GM21381 (cell line): ENCODE results near the gene STARD7.
"Not testable (repeated sequence)": the region's sequence is repeated elsewhere in the genome, so short reads cannot be mapped to it uniquely, and the experiment has no call there.

Experiments
- ATAC-seq: cut with Tn5 transposase; IDR thresholded peaks from one replicate; pipeline ENCODE4 v1.9.1; 2021; ENCODE audit warnings: mild to moderate bottlenecking, moderate library complexity; ENCODE audit not compliant: unreplicated experiment

The STARD7 gene

DNA sequence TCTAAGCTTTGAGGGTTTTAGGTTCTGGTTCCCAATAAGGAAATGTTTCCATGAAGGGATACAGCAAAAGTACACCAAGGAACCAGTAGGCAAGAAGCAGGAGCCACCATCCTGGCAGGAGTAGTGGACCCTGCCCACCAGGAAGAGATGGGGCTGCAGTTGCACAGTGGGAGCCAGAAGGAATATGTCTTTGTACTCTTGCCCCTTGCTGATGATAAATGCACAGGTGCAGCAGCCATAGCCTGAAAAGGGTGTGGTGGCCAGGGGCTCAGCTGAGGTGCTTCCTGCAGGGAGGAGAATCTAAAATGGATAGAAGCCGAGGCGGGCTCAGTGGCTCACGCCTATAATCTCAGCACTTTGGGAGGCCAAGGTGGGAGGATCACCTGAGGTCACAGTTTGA is 29.6 kb upstream of the STARD7 start:
- ATAC-seq: no peak

DNA sequence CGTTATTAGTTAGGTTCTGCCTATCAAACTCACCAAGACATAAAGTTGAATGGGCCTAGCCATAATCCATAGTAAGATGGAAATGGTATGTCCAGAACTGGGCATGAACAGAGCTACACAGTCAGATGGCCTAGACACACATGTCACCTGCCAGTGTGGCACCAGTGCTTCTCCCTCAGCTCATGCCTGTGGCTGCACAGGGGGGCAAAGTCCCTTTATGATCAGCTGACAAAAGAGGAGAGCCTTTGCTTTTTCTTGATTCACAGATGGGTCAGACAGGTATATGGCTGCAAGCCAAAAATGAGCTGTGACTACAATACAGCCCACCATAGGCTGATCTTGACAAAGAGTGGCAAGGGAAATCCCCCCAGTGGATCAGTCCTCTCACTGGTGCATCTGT is 28.3 kb upstream of the STARD7 start:
- ATAC-seq: no peak

DNA sequence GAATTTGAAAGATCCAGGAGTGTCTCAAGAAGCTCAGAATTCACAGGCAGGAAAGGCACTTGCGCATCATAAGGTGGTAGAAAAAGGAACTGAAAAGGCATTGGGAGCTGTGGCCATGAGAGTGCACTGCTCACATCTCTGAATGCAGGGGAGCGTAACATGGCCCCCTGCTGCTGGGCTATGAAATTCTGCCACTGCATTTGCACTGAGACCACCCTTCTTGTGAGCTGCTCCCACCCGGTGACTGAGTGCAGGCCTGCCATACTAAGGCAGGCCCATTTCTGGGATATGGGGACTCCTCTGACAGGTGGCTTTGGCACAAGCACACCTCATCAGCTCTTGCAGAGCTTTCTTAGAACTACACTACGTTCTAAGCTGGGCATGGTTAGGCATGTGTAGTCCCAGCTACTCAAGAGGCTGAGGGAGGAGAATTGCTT is 25.3 kb upstream of the STARD7 start:
- peak; percentile 95 for ATAC-seq

DNA sequence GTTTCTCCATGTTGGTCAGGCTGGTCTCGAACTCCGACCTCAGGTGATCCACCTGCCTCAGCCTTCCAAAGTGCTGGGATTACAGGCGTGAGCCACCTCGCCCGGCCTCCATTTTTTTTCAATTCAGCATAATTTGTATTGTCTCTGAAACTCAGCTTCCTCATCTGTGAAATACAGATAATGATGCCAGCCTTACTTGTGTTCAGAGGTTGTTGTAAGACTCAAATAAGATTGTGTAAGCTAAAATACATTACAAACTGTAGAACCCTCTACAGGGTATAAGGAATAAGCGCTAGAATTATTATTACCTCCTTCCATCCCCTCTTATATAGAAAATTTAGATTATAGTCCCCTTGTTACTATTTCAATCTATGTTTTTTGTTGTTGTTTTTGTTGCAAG is 24.8 kb upstream of the STARD7 start:
- ATAC-seq: no peak

DNA sequence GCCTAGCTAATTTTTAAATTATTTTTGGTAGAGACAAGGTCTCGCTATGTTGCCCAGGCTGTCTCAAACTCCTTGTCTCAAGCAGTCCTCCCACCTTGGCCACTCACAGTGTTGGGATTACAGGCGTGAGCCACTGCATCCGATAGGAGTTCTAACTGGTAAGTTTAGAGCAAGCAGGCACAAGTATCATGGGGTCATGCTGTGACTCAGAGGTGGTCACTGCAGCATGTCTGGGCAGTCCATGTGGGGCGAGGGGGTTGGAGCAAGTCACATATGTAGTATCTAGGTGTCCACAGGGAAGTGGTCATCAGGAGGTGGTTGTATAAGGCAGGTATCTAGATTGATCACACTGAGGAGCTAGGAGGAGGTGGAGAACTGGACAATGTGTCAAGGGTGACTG is 22.7 kb upstream of the STARD7 start:
- ATAC-seq: no peak

DNA sequence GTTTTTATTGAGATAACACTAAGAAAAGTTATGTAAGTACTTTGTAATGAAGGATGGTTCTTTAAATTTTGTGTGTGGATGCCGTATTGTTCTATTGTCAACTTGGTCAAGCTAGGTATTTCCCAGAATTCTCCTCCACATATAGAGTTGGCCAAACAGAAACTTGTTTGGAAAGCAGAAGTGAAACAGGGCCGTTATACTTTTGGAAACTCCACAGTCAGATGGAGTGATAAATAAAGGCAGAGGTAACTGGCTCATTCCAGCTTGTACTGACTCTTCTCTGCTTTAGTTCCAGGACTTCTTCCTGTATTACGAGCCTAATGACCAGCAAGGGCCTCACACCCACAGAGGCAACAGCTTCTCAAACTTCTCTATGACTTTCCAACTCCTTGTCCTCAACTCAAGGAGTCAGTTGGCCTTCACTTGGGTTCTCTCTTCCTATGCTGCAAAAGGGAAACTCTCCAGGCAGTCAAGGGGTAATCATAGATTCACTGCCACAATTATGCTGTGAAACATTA is 16.4 kb upstream of the STARD7 start:
- peak; percentile 84 for ATAC-seq

DNA sequence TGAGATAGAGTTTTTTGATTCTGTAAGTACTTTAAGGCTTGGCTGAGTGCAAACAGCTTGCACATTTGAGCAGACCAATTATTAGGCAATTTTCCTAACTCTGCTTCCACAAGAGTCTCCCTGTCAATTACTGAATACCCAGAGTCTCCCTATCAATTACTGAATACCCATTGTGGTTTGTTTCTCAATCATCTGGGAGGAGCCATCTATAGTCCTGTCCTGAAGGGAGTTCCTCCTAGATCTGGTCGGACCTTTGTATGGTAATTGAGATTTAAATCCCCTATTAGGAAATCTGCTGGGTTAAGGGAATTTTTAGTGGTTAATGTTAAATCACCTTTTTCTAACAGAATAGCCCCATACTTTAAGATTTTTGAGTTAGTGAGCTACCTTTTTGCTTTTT is 12.5 kb upstream of the STARD7 start:
- ATAC-seq: not testable (repeated sequence)

DNA sequence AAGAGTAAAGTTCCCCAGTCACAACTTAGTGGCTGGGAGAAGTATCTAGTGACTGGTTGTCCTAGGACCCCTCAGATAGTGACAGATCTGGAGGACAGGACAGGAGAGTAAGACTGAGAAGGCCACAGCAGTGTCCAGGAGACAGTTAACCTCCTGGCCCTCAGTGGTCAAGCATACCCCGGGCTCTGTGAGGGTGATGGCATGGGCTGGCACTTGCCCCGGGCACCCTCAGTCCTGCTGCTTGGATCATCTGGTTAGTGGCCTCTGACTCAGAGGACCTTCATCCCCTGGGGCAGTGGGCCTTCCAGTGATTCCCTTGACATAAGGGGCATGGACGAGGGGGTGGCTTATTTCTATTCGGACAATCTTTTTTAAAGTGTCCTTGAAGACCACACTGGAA is 11.3 kb upstream of the STARD7 start:
- not testable (repeated sequence) for ATAC-seq

DNA sequence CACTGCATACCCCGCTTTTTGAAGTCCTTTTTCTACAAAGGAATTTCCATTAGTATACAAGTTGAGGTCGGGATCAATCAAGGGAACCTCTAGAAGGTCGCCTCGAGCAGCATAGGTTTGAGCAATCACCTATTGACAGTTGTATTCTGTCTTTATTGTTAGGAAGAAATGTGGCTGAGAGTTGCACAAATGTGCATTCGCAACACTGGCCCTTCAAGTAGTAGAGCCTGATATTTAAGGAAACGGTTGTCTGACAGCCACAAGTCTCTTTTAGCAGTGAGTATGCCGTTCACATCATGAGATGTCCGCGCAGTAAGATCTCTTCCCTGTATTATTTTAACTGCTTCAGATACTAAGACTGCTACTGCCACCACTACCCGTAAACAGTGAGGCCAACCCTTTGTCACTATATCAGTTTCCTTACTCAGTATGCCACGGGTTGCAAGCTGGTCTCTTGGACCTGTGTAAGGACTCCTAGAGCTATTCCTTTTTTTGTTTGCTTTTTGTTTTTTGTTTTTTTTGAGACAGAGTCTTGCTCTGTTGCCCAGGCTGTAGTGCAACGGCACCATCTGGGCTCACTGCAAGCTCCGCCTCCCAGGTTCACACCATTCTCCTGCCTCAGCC is 10.0 kb upstream of the STARD7 start:
- ATAC-seq: no peak

DNA sequence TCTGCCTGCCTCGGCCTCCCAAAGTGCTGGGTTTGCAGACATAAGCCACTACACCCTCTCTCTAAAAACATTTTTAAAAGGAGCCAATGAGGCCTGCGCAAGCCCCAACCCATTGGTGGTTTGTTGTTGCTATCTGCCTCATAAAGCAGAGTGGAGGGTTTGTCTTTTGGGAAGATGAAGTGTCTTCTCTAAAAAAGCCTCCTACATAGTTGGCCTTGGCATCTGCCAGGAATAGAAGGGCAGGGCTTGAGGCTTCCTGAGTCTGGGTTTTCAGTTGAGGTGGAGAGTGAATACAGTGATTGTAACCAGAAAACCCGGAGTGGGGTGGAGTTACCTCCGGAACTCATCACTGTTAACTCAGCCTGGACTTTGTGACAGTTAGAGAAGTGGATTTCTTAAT is 5.9 kb upstream of the STARD7 start:
- ATAC-seq: no peak

DNA sequence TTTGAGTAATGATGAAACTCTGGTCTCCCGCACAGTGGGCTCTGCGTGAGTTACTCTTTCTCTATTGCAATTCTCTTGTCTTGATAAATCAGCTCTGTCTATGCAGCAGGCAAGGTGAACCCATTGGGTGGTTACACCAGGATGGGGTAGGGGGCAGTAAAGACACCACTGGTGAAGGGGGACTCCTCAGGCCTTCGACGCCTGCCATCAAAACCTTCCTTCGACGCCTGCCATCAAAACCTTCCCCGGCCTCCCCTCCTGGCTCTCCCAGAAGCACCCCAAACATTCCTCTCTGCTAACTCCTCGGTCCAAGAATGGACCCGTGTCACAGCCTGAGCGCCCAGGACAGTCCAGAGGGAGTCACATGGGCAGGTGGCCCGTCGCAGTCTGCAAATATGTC is 4.8 kb upstream of the STARD7 start:
- no peak for ATAC-seq

DNA sequence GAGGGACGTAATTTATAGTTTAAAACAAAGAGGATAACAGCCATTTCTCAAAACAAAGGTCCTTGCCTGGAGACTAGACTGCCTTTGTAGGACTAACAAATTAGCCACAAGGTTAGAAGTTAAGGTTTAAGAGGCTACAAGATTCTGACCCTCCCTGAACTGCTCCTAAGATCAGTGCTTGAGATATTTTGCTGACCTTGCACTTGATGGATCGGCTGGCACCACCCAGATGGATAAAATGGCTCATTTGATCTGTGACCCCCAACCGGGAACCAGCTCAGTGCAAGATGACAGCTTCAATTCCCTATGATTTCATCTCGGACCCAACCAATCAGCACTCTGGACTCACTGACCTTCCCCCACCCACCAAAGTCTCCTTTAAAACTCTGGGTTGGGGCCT is 3.7 kb upstream of the STARD7 start:
- no peak for ATAC-seq

DNA sequence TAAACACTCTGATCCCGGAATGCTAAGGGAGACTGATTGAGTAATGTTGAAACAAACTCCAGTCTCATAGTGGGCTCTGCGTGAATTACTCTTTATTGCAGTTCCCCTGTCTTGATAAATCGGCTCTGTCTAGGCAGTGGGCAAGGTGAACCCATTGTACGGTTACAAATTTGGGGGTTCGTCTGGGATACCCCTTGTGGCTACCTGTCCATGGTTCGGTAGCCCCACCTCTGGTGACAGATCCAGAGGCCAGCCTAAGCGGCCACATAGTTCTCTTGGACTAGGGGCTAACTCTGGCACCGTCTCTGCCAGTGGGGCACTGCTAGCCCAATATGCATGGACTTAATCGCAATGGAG is 1.1 kb upstream of the STARD7 start:
- no peak for ATAC-seq

DNA sequence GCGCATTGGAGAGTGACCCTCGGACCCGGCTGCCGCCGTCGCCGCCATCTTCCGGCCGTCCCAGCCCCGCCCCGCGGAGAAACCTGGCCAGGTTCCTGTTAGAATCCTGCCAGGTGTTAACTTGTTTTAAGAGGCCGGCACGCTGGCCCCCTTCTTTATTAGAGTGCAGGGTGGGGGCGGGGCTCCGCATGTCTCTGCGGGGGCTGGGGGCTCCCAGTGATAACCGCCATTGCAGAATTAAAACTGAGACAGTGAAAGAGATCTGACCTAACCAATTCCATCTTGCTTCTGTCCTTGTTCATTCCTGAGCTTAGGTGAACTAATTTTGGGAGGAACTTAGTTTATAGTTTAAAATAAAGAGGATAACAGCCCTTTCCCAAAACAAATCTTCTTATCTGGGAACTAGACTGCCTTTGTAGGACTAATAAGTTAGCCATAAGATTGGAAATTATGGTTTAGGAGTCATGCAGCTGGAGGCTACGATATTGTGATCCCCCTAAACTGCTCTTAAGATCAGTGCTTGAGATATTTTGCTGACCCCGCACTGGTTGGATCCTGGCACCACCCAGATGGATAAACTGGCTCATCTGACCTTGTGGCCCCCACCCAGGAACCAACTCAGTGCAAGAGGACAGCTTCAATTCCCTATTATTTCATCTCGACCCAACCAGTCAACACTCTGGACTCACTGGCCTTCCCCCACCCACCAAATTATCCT is 543 bp upstream of the STARD7 start:
- no peak for ATAC-seq

DNA sequence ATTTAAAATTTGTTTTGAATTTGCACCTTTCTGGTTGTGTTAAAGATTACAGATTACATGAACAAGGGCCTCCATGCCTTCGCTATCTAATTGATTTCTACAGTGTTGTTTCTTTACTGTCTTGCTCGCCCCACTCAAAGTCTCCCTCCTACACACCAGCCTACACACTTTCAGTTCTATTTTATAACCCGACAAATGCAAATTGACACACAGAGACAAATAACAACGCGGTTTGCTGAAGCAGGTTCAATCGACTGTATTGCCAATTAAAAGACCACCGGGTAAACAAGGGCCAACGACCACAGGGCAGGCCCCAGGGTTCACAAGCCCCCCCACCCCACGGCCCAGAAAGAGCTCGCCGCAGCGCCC is 869 bp downstream of the STARD7 start:
- ATAC-seq: no peak

DNA sequence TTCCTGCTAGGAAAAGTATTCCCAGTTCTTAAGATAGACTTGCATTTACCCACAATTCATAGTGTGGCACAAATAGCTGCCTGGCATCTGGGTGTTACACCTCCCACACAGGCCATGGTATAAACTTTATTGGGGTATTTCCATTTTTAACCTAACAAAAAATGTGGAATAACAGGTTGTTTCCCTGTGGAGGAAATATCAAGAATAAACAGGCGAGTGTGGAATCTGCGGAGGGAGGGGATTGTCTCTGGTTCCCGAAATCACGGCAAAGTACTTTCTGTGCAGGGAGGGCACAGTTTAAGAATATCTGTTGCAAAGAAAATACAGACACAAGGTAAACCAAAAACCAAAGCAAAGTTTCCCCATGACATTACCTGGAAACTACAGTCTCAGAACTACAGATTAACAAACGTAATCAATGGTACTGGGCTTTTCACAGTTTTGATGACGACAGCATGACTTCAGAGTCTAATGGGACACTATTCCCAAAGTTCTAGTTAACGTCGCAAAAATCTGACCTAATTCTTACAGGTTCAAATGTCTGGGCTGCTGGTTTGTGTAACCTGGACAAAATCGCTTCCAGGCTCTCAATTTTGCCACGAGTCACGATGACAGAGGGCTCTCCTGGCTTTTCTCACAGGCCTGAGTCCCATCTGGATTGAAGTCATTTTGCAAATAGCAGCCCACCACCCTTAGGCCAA is 1.4 kb downstream of the STARD7 start:
- ATAC-seq: no peak

DNA sequence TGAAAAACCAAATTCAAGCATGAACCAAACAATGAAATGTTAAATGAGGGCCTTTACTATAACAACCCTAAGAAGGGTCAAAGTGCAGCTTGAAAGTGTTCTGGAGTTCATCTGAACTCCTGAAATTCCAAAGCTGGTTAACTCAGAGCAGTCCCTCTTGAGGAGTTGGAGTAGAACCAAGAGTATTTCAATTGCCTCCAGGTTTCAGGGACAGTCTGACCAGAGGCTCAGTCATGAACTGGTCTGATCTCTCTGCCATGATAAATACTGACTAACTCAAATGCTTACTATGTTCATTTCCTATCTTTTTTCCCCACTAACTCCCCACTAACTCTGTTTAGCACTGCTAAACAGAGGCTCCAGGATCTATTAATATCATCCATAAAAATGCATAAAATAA is 2.7 kb downstream of the STARD7 start:
- ATAC-seq: no peak

DNA sequence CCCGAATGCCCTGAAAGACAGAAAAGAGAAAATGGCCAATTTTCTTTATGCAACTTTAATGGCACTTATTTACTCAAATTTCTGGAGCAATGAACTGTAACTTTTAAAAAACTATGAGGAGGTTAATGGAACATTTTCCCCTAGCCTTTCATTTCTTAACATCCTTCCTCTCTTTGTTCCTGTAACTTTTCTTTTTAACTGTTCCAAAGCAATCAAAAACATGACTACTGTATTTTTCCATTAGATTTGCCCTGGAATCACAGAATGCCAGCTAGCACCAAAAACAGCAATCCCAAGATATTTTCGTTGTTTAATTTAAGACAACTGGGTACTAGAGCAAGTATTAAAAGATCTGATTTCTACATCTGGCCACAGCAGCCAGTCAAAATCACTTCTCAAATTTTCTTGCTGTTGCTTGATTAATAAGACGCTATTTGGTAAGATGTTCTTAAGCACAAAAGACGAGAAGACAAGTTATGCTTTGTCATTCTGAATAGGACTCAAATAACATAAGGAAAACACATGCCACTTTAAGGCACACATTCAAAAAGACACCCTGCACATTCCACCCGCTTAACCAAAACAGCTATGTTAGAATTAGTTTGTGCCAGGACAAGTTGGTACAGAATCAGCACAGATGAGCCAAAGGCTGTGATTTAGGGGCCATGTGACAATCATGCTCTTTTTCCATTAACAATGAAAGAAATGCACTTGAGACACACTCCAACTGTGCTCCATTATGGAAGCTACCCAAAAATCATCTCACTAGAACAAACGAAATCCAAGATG is 3.6 kb downstream of the STARD7 start:
- ATAC-seq: no peak

DNA sequence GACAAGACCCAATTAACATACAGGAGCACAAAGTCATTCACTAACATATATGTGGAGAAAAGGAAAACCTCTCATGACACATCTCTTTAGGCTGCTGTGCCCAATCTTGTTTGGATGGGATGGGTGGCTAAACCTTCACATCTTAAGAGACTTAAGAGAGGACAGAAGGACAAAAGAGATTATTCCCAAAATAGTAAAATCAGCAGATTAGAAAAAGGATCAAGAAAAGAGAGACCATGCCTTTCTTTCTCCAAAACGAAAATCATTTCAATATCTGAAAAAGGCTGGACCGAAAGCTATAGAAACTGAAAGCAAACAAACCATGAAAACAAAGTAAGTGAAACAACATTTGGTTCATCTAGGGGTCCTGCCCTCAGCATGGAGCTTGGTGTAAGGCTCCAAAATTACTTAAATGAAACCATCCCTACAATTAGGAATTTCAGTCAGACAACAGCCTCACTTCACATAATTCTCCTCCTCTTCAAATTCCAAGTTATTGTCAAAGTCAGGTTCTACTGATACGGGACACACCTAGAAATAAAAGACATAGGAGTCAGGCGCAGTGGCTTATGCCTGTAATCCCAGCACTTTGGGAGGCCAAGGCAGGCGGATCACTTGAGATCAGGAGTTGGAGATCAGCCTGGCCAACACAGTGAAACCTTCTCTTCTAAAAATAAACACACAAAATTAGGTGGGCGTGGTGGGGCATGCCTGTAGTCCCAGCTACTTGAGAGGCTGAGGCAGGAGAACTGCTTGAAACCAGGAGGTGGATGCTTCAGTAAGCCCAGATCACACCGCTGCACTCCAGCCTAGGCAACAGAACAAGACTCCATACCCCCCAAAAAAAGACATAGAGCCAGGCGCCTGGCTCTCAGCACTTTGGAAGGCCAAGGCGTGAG is 5.2 kb downstream of the STARD7 start:
- no peak for ATAC-seq

DNA sequence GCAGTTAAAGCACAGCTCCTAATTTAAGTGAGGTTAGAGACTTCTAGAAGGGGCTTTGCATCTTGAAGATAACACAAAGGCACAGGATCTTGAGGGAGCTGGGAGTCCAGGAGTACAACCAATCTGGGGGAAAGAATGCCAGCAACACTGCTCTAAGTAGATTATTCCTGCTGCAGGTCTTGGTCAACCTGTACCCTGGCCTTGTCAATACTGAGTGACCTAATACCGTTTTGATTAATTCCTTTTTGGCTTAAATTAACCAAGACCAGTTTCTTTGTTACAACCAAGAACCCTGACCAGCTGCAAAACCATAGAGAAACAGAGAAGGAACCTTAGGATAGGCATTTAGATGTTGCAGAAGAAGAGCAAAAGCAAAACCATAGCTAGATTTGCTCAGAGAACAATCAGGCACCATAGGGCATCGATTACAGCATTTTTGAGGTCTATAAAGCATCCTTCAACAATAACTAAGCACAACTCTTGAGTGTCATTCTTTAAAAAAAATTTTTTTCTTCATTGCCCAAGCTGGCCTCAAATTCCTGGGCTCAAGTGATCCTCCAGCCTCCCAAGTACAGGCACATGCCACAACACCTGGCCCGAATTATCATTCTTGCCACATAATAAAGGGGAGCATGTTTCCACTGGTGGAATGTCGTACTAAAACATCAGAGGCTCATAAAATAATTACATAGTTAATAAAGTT is 6.3 kb downstream of the STARD7 start:
- no peak for ATAC-seq
